K562 (cell line): ENCODE results near the gene NTRK1. TPM values are rescaled to one million over a fixed set of nuclear protein-coding genes. Genes with fewer than 3 reads are reported as not detected.

Source experiments
- FOXM1 ChIP-seq, 2 experiments: fragments of 450-650 bp in 1 of 2; sonication (generic) in 1 of 2; formaldehyde crosslinking in 1 of 2; IDR thresholded peaks; 2 replicates each; pipeline versions ENCODE4 v1.6.1 to v1.9.0; 2017 to 2022; ENCODE audit warnings: low read depth in 2 of 2, mild to moderate bottlenecking in 2 of 2, missing genetic modification reagents in 1 of 2, moderate library complexity in 1 of 2
- MTA3 ChIP-seq: fragments of 450-650 bp; formaldehyde crosslinking; IDR thresholded peaks from 2 replicates; pipeline ENCODE4 v1.6.1; 2017; ENCODE audit warnings: mild to moderate bottlenecking, borderline replicate concordance
- POLR2AphosphoS5 ChIP-seq: IDR thresholded peaks from 2 replicates; pipeline ENCODE4 v1.6.1; 2011; ENCODE audit warnings: mild to moderate bottlenecking, low read depth, low read length, moderate library complexity; ENCODE audit not compliant: control insufficient read depth, insufficient read depth
- TEAD4 ChIP-seq, 2 experiments: sonication (generic) in 1 of 2; formaldehyde crosslinking in 1 of 2; IDR thresholded peaks; 2 replicates each; pipeline versions ENCODE4 v1.6.1 to v1.8.0; 2012 to 2022; ENCODE audit warnings: borderline replicate concordance in 1 of 2, inconsistent platforms in 1 of 2, low read length in 1 of 2, mild to moderate bottlenecking in 1 of 2, missing genetic modification reagents in 1 of 2
- TFAM ChIP-seq: fragments of 250-450 bp; sonication (Bioruptor Pico); conservative IDR thresholded peaks from 2 replicates; pipeline ENCODE4 v1.5.0; 2021; ENCODE audit warnings: mild to moderate bottlenecking, moderate library complexity
- THRAP3 ChIP-seq: fragments of 450-650 bp; IDR thresholded peaks from 2 replicates; pipeline ENCODE4 v1.6.1; 2016; ENCODE audit warnings: mild to moderate bottlenecking, inconsistent platforms, borderline replicate concordance
- TRIM24 ChIP-seq, 2 experiments: fragments of 450-650 bp; IDR thresholded peaks; 2 replicates each; pipeline ENCODE4 v1.6.1; 2016
- polyA plus RNA-seq, 8 experiments: library from polyadenylated mRNA; depleted of rRNA in 4 of 8; stranded (reverse) in 5 of 8; unstranded in 3 of 8; fragments of >200 nt; fragmentation: Nextera tagmentation in 2 of 8; fragmentation: Illumina TruSeq in 1 of 8; extraction: Ambion mirVana in 2 of 8; extraction: Trizol in 1 of 8; gene quantifications; 2 replicates each; pipeline versions ENCODE4 v1.2.1 to v1.2.3, GENCODE V29; 2011 to 2014; ENCODE audit warnings: inconsistent platforms in 1 of 8, missing spikeins in 1 of 8
- total RNA-seq, 7 experiments: library from RNA; depleted of rRNA in 6 of 7; stranded (reverse); fragments of >200 nt in 6 of 7; fragmentation: Illumina TruSeq in 2 of 7; extraction: Trizol in 2 of 7; gene quantifications; 2 replicates each; pipeline versions ENCODE4 v1.2.1 to v1.2.3, GENCODE V29; 2011 to 2021; ENCODE audit warnings: low replicate concordance in 1 of 7
- TF ChIP-seq, protein P1 (sequence below): fragments of 150-350 bp; conservative IDR thresholded peaks from 2 replicates; pipeline ENCODE4 v1.6.1; 2014; ENCODE audit warnings: low read length
- TF ChIP-seq, protein P2 (sequence below): fragments of 450-650 bp; IDR thresholded peaks from 2 replicates; pipeline ENCODE4 v1.6.1; 2016; ENCODE audit warnings: low read depth
- TF ChIP-seq, protein P3 (sequence below), 2 experiments: fragments of 450-650 bp in 1 of 2; sonication (generic) in 1 of 2; formaldehyde crosslinking in 1 of 2; IDR thresholded peaks in 1 of 2; conservative IDR thresholded peaks in 1 of 2; 2 replicates each; pipeline versions ENCODE4 v1.6.1 to v1.8.1; 2016 to 2023; ENCODE audit warnings: mild to moderate bottlenecking in 2 of 2, moderate library complexity in 2 of 2, inconsistent platforms in 1 of 2, missing genetic modification reagents in 1 of 2
- TF ChIP-seq, protein P4 (sequence below), 2 experiments: fragments of 250-450 bp in 1 of 2; fragments of 450-650 bp in 1 of 2; sonication (Bioruptor Pico) in 1 of 2; IDR thresholded peaks; 2 replicates each; pipeline versions ENCODE4 v1.6.1 to v1.8.0; 2016 to 2021; ENCODE audit warnings: mild to moderate bottlenecking in 2 of 2, moderate library complexity in 2 of 2, missing compliant biosample characterization in 1 of 2, missing genetic modification characterization in 1 of 2

NTRK1 gene
- total and polyA plus RNA-seq, 9 of the 15 experiments (the other 6 are each of a cell fraction or from before 2014, with no cell fraction given): 0.46 to 30.0 (median 7.9) TPM

DNA sequence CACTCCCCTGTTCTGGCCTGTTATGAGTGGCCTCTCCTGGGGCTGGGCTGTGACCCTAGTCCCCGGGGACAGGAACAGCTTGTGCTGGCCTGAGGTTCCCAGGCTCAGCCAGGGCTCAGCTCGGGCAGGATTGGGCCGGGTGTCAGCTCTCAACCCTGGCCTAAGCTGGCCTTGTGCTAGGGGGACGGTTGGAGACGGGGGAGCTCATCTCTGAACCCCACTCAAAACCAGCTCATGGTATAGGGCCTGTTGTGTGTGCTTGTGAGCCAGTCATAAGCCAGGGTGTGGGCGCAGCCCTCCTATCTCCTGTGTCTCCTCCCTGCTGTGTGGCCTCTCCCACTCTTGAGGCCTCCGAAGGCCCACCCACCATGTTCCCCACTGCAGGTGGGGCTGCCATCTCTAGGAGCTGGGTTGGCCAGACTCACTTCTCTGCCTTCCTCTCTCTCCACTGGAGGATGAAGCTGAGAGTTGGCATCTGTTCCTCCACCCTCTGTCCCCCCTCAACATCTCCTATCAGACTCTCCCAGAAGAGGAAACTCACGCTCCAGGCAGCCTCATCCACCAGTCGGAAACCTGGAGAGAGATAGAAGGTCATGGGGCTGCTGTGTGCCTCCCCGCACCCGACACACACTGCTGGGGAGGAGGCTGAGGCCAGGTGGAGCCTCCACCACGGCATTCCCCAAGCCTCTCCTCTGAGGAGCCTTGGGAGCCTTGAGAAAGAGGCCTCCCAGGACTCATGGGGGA, 34.2 kb downstream of the NTRK1 start (continued):
- peak; percentile 62; the same call in 1 of the 2 replicates for TF ChIP-seq MTA3
- TF ChIP-seq TFAM (CRISPR knock-in tag): no peak
- TF ChIP-seq, protein P1, sequence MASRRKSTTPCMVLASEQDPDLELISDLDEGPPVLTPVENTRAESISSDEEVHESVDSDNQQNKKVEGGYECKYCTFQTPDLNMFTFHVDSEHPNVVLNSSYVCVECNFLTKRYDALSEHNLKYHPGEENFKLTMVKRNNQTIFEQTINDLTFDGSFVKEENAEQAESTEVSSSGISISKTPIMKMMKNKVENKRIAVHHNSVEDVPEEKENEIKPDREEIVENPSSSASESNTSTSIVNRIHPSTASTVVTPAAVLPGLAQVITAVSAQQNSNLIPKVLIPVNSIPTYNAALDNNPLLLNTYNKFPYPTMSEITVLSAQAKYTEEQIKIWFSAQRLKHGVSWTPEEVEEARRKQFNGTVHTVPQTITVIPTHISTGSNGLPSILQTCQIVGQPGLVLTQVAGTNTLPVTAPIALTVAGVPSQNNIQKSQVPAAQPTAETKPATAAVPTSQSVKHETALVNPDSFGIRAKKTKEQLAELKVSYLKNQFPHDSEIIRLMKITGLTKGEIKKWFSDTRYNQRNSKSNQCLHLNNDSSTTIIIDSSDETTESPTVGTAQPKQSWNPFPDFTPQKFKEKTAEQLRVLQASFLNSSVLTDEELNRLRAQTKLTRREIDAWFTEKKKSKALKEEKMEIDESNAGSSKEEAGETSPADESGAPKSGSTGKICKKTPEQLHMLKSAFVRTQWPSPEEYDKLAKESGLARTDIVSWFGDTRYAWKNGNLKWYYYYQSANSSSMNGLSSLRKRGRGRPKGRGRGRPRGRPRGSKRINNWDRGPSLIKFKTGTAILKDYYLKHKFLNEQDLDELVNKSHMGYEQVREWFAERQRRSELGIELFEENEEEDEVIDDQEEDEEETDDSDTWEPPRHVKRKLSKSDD: no peak
- TF ChIP-seq TEAD4 (IDR thresholded peaks at IDR 0.05; ENCODE audit: low read length): peak; percentile 75
- TF ChIP-seq TEAD4 (CRISPR knock-in tag; IDR thresholded peaks at IDR 0.05; ENCODE audit: borderline replicate concordance): no peak
- TF ChIP-seq, protein P2, sequence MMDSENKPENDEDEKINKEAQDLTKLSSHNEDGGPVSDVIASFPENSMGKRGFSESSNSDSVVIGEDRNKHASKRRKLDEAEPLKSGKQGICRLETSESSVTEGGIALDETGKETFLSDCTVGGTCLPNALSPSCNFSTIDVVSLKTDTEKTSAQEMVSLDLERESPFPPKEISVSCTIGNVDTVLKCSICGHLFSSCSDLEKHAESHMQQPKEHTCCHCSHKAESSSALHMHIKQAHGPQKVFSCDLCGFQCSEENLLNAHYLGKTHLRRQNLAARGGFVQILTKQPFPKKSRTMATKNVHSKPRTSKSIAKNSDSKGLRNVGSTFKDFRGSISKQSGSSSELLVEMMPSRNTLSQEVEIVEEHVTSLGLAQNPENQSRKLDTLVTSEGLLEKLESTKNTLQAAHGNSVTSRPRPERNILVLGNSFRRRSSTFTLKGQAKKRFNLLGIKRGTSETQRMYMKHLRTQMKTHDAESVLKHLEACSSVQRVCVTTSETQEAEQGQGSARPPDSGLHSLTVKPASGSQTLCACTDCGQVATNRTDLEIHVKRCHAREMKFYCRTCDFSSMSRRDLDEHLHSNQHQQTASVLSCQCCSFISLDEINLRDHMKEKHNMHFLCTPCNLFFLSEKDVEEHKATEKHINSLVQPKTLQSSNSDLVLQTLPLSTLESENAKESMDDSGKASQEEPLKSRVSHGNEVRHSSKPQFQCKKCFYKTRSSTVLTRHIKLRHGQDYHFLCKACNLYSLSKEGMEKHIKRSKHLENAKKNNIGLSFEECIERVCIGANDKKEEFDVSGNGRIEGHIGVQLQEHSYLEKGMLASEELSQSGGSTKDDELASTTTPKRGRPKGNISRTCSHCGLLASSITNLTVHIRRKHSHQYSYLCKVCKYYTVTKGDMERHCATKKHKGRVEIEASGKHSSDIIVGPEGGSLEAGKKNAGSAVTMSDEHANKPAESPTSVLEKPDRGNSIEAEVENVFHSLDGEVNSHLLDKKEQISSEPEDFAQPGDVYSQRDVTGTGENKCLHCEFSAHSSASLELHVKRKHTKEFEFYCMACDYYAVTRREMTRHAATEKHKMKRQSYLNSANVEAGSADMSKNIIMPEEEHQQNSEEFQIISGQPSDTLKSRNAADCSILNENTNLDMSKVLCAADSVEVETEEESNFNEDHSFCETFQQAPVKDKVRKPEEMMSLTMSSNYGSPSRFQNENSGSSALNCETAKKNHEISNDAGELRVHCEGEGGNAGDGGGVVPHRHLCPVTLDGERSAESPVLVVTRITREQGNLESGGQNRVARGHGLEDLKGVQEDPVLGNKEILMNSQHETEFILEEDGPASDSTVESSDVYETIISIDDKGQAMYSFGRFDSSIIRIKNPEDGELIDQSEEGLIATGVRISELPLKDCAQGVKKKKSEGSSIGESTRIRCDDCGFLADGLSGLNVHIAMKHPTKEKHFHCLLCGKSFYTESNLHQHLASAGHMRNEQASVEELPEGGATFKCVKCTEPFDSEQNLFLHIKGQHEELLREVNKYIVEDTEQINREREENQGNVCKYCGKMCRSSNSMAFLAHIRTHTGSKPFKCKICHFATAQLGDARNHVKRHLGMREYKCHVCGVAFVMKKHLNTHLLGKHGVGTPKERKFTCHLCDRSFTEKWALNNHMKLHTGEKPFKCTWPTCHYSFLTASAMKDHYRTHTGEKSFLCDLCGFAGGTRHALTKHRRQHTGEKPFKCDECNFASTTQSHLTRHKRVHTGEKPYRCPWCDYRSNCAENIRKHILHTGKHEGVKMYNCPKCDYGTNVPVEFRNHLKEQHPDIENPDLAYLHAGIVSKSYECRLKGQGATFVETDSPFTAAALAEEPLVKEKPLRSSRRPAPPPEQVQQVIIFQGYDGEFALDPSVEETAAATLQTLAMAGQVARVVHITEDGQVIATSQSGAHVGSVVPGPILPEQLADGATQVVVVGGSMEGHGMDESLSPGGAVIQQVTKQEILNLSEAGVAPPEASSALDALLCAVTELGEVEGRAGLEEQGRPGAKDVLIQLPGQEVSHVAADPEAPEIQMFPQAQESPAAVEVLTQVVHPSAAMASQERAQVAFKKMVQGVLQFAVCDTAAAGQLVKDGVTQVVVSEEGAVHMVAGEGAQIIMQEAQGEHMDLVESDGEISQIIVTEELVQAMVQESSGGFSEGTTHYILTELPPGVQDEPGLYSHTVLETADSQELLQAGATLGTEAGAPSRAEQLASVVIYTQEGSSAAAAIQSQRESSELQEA: no peak
- 0 out of 2 replicates have a peak, but pooled peaks have one; percentile 17 for TF ChIP-seq FOXM1 (IDR thresholded peaks at IDR 0.05; ENCODE audit: low read depth)
- TF ChIP-seq FOXM1 (CRISPR knock-in tag; IDR thresholded peaks at IDR 0.05; ENCODE audit: low read depth): no peak
- peak in 1 of 2 experiments; percentile 33; a peak in 2 of 4 replicates for TF ChIP-seq TRIM24 (IDR thresholded peaks at IDR 0.05)
- TF ChIP-seq, protein P3, sequence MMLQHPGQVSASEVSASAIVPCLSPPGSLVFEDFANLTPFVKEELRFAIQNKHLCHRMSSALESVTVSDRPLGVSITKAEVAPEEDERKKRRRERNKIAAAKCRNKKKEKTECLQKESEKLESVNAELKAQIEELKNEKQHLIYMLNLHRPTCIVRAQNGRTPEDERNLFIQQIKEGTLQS (IDR thresholded peaks at IDR 0.05): no peak
- TF ChIP-seq, protein P3 (CRISPR knock-in tag; conservative IDR thresholded peaks at IDR 0.05): 0 out of 2 replicates have a peak, but pooled peaks have one; percentile 54
- no peak for TF ChIP-seq THRAP3
- TF ChIP-seq, protein P4, sequence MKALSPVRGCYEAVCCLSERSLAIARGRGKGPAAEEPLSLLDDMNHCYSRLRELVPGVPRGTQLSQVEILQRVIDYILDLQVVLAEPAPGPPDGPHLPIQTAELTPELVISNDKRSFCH (CRISPR knock-in tag; IDR thresholded peaks at IDR 0.05): no peak
- TF ChIP-seq, protein P4 (tag; IDR thresholded peaks at IDR 0.05): peak; percentile 69
- TF ChIP-seq POLR2AphosphoS5: peak; percentile 69
